GM12878 (cell line): ENCODE data around the gene TMEM167B. TPM values are rescaled to one million over a fixed set of nuclear protein-coding genes. Genes with fewer than 3 reads are reported as not detected.

ENCODE experiments used
- BRCA1 ChIP-seq: IDR thresholded peaks from 2 replicates; pipeline ENCODE4 v1.6.1; 2011; ENCODE audit warnings: low read depth, low read length, improper control_type of control experiment
- TARDBP ChIP-seq: IDR thresholded peaks from 2 replicates; pipeline ENCODE4 v1.6.1; 2016; ENCODE audit warnings: borderline replicate concordance
- ZZZ3 ChIP-seq: IDR thresholded peaks from 2 replicates; pipeline ENCODE4 v1.6.1; 2011; ENCODE audit warnings: low read depth; ENCODE audit not compliant: control insufficient read depth, insufficient read length
- polyA plus RNA-seq, 11 experiments: library from polyadenylated mRNA; depleted of rRNA in 4 of 11; unstranded in 6 of 11; stranded (reverse) in 5 of 11; fragments of >200 nt; fragmentation: Nextera tagmentation in 4 of 11; fragmentation: Illumina TruSeq in 1 of 11; extraction: Ambion mirVana in 4 of 11; extraction: Trizol in 1 of 11; gene quantifications; 1 replicate in 1 of 11; 2 replicates in 10 of 11; pipeline versions ENCODE4 v1.2.1 to v1.2.3, GENCODE V29; 2011 to 2016; ENCODE audit warnings: inconsistent platforms in 2 of 11, missing spikeins in 2 of 11, low read depth in 1 of 11
- total RNA-seq, 4 experiments: library from RNA; depleted of rRNA in 3 of 4; stranded (reverse); fragments of >200 nt in 3 of 4; fragmentation: Illumina TruSeq in 1 of 4; extraction: Trizol in 1 of 4; gene quantifications; 2 replicates each; pipeline versions ENCODE4 v1.2.1 to v1.2.3, GENCODE V29; 2013 to 2021
- TF ChIP-seq, protein P1 (sequence below): fragments of 450-650 bp; IDR thresholded peaks from 2 replicates; pipeline ENCODE4 v1.6.1; 2016; ENCODE audit warnings: mild to moderate bottlenecking, moderate library complexity, borderline replicate concordance
- TF ChIP-seq, protein P2 (sequence below): IDR thresholded peaks from 2 replicates; pipeline ENCODE4 v1.6.1; 2012; ENCODE audit warnings: improper control_type of control experiment, low read depth, low read length; ENCODE audit not compliant: insufficient replicate concordance

TMEM167B gene
- total and polyA plus RNA-seq, 10 of the 15 experiments (the other 5 are each of a cell fraction or from before 2014, with no cell fraction given): 15.6 to 26.1 (median 21.1) TPM

DNA sequence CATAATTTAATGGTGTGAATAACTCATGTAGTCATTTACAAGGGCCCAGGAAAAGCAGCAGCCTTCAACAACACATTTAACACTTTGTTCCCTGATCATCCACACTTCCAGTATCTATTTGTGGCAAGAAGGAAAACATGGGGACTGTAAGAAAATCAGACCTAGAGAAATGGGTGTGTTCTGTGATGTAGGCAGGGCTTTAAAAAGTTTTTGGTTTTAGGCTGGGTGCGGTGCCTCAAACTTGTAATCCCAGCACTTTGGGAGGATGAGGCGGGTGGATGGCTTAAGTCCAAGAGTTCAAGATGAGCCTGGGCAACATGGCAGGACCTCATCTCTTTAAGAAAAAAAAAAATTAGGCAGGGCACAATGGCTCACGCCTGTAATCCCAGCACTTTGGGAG, 34.5 kb upstream of the TMEM167B start (continued):
- TF ChIP-seq, protein P1, sequence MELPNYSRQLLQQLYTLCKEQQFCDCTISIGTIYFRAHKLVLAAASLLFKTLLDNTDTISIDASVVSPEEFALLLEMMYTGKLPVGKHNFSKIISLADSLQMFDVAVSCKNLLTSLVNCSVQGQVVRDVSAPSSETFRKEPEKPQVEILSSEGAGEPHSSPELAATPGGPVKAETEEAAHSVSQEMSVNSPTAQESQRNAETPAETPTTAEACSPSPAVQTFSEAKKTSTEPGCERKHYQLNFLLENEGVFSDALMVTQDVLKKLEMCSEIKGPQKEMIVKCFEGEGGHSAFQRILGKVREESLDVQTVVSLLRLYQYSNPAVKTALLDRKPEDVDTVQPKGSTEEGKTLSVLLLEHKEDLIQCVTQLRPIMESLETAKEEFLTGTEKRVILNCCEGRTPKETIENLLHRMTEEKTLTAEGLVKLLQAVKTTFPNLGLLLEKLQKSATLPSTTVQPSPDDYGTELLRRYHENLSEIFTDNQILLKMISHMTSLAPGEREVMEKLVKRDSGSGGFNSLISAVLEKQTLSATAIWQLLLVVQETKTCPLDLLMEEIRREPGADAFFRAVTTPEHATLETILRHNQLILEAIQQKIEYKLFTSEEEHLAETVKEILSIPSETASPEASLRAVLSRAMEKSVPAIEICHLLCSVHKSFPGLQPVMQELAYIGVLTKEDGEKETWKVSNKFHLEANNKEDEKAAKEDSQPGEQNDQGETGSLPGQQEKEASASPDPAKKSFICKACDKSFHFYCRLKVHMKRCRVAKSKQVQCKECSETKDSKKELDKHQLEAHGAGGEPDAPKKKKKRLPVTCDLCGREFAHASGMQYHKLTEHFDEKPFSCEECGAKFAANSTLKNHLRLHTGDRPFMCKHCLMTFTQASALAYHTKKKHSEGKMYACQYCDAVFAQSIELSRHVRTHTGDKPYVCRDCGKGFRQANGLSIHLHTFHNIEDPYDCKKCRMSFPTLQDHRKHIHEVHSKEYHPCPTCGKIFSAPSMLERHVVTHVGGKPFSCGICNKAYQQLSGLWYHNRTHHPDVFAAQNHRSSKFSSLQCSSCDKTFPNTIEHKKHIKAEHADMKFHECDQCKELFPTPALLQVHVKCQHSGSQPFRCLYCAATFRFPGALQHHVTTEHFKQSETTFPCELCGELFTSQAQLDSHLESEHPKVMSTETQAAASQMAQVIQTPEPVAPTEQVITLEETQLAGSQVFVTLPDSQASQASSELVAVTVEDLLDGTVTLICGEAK: no peak
- no peak for TF ChIP-seq BRCA1
- TF ChIP-seq, protein P2, sequence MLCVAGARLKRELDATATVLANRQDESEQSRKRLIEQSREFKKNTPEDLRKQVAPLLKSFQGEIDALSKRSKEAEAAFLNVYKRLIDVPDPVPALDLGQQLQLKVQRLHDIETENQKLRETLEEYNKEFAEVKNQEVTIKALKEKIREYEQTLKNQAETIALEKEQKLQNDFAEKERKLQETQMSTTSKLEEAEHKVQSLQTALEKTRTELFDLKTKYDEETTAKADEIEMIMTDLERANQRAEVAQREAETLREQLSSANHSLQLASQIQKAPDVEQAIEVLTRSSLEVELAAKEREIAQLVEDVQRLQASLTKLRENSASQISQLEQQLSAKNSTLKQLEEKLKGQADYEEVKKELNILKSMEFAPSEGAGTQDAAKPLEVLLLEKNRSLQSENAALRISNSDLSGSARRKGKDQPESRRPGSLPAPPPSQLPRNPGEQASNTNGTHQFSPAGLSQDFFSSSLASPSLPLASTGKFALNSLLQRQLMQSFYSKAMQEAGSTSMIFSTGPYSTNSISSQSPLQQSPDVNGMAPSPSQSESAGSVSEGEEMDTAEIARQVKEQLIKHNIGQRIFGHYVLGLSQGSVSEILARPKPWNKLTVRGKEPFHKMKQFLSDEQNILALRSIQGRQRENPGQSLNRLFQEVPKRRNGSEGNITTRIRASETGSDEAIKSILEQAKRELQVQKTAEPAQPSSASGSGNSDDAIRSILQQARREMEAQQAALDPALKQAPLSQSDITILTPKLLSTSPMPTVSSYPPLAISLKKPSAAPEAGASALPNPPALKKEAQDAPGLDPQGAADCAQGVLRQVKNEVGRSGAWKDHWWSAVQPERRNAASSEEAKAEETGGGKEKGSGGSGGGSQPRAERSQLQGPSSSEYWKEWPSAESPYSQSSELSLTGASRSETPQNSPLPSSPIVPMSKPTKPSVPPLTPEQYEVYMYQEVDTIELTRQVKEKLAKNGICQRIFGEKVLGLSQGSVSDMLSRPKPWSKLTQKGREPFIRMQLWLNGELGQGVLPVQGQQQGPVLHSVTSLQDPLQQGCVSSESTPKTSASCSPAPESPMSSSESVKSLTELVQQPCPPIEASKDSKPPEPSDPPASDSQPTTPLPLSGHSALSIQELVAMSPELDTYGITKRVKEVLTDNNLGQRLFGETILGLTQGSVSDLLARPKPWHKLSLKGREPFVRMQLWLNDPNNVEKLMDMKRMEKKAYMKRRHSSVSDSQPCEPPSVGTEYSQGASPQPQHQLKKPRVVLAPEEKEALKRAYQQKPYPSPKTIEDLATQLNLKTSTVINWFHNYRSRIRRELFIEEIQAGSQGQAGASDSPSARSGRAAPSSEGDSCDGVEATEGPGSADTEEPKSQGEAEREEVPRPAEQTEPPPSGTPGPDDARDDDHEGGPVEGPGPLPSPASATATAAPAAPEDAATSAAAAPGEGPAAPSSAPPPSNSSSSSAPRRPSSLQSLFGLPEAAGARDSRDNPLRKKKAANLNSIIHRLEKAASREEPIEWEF: no peak
- no peak for TF ChIP-seq ZZZ3
- no peak for TF ChIP-seq TARDBP
